Measurements from ENCODE around the gene OR9Q2. TPM values are rescaled to one million over a fixed set of nuclear protein-coding genes. Genes with fewer than 3 reads are reported as not detected.
"Not testable (repeated sequence)": the region's sequence is repeated elsewhere in the genome, so short reads cannot be mapped to it uniquely, and the experiment has no call there.

OR9Q2 gene
- total and polyA plus RNA-seq, 2 experiments from 2014 or later, result not detected

DNA sequence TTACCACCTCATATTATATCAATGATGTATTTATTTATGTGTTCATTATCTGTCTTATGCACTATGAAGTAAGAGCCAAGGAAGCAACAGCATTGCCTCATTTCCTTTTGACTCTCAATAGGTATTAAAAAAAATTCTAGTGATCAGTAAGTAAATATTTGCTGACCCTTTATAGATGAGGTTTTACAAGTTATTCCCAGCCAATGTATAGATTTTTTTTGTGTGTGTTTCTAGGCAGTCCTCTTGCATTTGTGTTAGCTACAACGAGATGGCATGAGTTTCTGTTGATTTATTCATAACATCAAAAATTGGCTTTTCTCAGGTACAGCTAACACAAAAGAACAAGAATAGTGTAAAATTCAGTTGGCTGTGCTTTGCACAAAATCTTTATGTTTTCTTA lies 10.4 kb downstream of the OR9Q2 start:
- DNase-seq (ENCODE audit: low spot score), result no peak
- Histone ChIP-seq H3K27ac (no peak overlapping the region), H3K79me2 (no peaks in the 10 kb centered on the region), H3K4me1 (ENCODE audit: insufficient read depth) (peaks cover under 1% of the 10 kb centered on the region), H3K4me3 (no peak overlapping the region), H3K9me3 (ENCODE audit: low read depth) (peaks cover 5% of the 10 kb centered on the region), H3K9me2 (replicated peaks; ENCODE audit: insufficient read depth) (no peaks in the 10 kb centered on the region), H4K20me1 (ENCODE audit: insufficient read depth, poor library complexity, severe bottlenecking) (no peaks in the 10 kb centered on the region), H3K27me3 (no peaks in the 10 kb centered on the region), H3K36me3 (replicated peaks; ENCODE audit: insufficient read depth, low read depth) (no peaks in the 10 kb centered on the region), H3K4me2 (no peak overlapping the region), H2AFZ (no peak overlapping the region)
- WGBS (ENCODE audit: low lambda C conversion rate, missing lambda C conversion rate), result 45% methylated on average over 1 of the region's 1 CpG
- TF ChIP-seq EZH2phosphoT487 (IDR thresholded peaks at IDR 0.05; ENCODE audit: low read depth, severe bottlenecking, unreplicated experiment) (no peak), EZH2 (IDR thresholded peaks at IDR 0.05; ENCODE audit: borderline replicate concordance) (no peak), CTCF (IDR thresholded peaks at IDR 0.05; ENCODE audit: poor library complexity) (no peak)

- no peaks in the 10 kb centered on the region for H3K36me3 ChIP-seq (replicated peaks; ENCODE audit: insufficient read depth, low read depth)
- no peak for DNase-seq (ENCODE audit: low spot score)
- no peaks in the 10 kb centered on the region for H3K9me2 ChIP-seq (replicated peaks; ENCODE audit: insufficient read depth)
- no peaks in the 10 kb centered on the region for H4K20me1 ChIP-seq (ENCODE audit: insufficient read depth, poor library complexity, severe bottlenecking)
- no peak within 1 kb of the TSS for H3K4me2 ChIP-seq
- TF ChIP-seq CTCF (IDR thresholded peaks at IDR 0.05; ENCODE audit: poor library complexity) (no peak), EZH2phosphoT487 (IDR thresholded peaks at IDR 0.05; ENCODE audit: low read depth, severe bottlenecking, unreplicated experiment) (no peak), EZH2 (IDR thresholded peaks at IDR 0.05; ENCODE audit: borderline replicate concordance) (no peak)
- H3K27me3 ChIP-seq, result no peaks in the 10 kb centered on the region
- H3K79me2 ChIP-seq, result no peaks in the 10 kb centered on the region
- no peak within 1 kb of the TSS for H3K27ac ChIP-seq
- no peaks in the 10 kb centered on the region for H3K4me1 ChIP-seq (ENCODE audit: insufficient read depth)
- H3K9me3 ChIP-seq (ENCODE audit: low read depth), result no peaks in the 10 kb centered on the region
- H3K4me3 ChIP-seq, result no peak within 1 kb of the TSS
- H2AFZ ChIP-seq, result no peak within 1 kb of the TSS
Measured at GRCh38 chr11:58204042-58204441, 15.2 kb downstream of the OR9Q2 start, which contains the start of gene OR1S2. Gene OR1S2 (minus strand): TSS chr11:58204142. CDS start chr11:58204142, 0 bp downstream.

DNA sequence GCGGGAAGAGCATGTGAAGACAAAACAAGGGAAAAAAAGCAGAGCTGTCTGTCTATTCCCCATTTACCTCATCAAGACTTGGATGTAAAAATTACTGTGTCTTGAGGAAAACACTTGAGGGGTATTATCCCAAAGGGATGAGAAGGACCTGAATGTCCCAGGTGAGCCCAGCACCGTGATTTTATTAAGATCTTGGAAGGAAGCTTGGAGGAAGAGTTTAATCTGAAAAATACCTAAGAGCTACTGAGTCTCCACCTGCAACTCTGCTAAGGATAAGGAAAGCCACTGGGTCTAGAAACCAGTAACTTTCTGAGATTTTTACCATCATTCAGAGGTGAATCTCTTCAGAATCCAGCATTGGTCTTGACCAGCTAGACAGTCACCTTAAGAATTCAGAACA lies 23.6 kb downstream of the OR9Q2 start, which contains the start of gene OR1S1:
OR1S1 (plus strand) TSS at position 301 of the 400 bp plus-strand sequence.
- not testable (repeated sequence) for DNase-seq (ENCODE audit: low spot score); H3K79me2 ChIP-seq; H3K27ac ChIP-seq; H2AFZ ChIP-seq; H3K4me1 ChIP-seq (ENCODE audit: insufficient read depth); H4K20me1 ChIP-seq (ENCODE audit: insufficient read depth, poor library complexity, severe bottlenecking); H3K9me2 ChIP-seq (replicated peaks; ENCODE audit: insufficient read depth); H3K36me3 ChIP-seq (replicated peaks; ENCODE audit: insufficient read depth, low read depth); H3K4me3 ChIP-seq; H3K9me3 ChIP-seq (ENCODE audit: low read depth); H3K4me2 ChIP-seq; H3K27me3 ChIP-seq
- 83% methylated on average over 1 of the region's 2 CpGs for WGBS (ENCODE audit: low lambda C conversion rate, missing lambda C conversion rate)

DNA sequence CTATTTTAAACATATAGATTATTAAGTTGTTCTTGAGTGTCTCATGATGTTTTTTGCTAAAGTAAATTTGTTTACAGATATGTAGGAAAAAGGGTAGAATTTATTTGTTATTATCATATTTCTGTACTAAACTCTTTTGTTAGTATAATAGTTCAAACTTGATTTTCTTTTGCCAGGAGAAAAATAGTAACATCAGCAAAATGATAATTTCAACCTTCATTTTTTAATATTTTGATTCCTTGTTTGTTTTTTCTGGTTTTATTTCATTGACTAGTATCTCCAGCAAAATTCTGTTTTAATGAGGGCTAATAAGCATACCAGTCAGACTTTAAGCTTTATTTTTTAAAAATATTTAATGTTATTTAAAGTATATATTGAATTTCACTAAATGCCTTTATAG lies 27.6 kb downstream of the OR9Q2 start:
- H3K27me3 ChIP-seq, result no peaks in the 10 kb centered on the region
- no peaks in the 10 kb centered on the region for H3K4me1 ChIP-seq (ENCODE audit: insufficient read depth)
- no peak overlapping the region for H2AFZ ChIP-seq
- no peak overlapping the region for H3K27ac ChIP-seq
- TF ChIP-seq EZH2 (IDR thresholded peaks at IDR 0.05; ENCODE audit: borderline replicate concordance) (no peak), CTCF (IDR thresholded peaks at IDR 0.05; ENCODE audit: poor library complexity) (no peak), EZH2phosphoT487 (IDR thresholded peaks at IDR 0.05; ENCODE audit: low read depth, severe bottlenecking, unreplicated experiment) (no peak)
- no peaks in the 10 kb centered on the region for H3K9me2 ChIP-seq (replicated peaks; ENCODE audit: insufficient read depth)
- no peak overlapping the region for H3K4me2 ChIP-seq
- H3K36me3 ChIP-seq (replicated peaks; ENCODE audit: insufficient read depth, low read depth), result no peaks in the 10 kb centered on the region
- H3K4me3 ChIP-seq, result no peak overlapping the region
- H4K20me1 ChIP-seq (ENCODE audit: insufficient read depth, poor library complexity, severe bottlenecking), result no peaks in the 10 kb centered on the region
- no peak for DNase-seq (ENCODE audit: low spot score)
- no peaks in the 10 kb centered on the region for H3K79me2 ChIP-seq
- no peaks in the 10 kb centered on the region for H3K9me3 ChIP-seq (ENCODE audit: low read depth)
